HG03095 (cell line): ENCODE measurements around the gene NPSR1.
"Not testable (repeated sequence)": the region's sequence is repeated elsewhere in the genome, so short reads cannot be mapped to it uniquely, and the experiment has no call there.

Experiments
- ATAC-seq: cut with Tn5 transposase; IDR thresholded peaks from one replicate; pipeline ENCODE4 v1.9.1; 2021; ENCODE audit warnings: moderate library complexity; ENCODE audit not compliant: unreplicated experiment

NPSR1 gene

DNA sequence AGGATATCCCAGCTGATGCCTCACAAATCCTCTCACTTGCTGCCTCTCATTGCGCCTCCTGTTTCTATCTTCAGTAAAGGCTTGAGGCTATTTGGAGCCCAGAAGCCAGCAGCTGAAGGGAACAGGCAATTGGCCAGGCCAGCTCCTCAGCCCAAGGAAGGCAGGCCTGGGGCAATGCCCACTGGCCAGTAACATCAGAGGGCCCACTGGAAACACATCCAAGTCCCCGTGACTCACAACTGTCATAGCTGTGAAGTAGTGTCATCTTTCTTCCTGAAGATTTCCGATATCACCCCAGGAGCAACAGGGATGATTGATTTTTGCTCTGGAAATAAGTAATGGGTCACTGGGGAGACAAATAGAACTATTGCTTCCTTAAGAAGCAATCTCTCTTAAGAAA is 209.3 kb downstream of the NPSR1 start:
- not testable (repeated sequence) for ATAC-seq

DNA sequence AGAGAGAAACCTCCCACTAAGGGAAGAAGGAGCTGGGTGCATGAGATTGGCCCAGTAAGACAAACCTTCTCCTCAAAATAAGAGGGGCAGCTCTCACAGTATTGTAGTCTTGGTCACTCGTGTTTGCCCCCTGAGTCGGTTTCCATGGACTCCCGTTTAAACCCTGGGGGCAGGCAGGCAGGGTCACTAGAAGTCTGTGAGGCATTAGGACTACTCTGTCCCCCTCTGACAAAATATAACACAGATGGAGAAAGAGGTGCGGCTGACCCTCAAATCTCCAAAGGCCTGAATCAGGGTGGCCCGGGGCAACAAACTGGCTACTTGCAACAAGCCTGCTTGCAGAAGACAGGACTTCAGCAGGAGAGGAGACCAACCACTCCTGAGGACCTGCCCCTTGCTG is 210.6 kb downstream of the NPSR1 start:
- ATAC-seq = not testable (repeated sequence)

- ATAC-seq = no peak
Observed at GRCh38 chr7:34869057-34869456, 211.0 kb downstream of the NPSR1 start.

DNA sequence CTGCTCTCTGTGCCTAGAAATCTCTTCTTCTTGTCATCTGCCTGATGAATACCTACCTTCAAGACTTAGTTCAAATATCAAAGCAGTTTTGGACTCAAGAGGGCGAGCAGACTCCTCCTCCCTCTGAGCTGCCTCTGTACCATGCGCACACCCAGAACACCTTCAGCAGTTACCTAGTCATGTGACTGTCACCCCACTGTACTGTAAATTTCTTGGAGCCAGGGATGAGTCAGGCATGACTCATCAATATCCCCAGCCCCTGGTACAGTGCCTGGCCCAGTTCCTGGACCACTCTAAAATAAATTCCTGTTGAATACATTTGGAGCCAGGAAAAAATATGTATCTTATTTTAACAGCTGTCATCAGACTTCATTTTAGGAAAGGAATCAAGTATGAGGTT is 212.0 kb downstream of the NPSR1 start:
- ATAC-seq = not testable (repeated sequence)

DNA sequence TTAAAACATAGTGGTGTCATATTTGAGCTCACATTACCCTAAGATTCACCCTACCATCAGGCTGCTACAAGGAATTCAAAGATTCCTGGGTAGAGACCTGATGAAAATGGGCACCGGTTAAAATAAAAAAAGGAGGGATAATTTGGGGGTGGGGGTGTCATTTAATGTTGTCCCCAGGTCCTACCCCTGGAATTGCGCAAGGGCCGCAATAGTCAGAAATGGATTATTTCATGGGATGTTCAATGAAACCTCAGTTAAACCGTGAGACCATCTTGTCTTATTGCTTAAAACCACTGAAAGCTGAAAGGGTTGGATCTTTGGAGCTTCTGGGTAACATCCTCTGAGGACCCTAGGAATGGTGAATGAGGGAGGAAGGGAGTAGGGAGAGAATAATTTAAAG is 216.3 kb downstream of the NPSR1 start:
- ATAC-seq = not testable (repeated sequence)

DNA sequence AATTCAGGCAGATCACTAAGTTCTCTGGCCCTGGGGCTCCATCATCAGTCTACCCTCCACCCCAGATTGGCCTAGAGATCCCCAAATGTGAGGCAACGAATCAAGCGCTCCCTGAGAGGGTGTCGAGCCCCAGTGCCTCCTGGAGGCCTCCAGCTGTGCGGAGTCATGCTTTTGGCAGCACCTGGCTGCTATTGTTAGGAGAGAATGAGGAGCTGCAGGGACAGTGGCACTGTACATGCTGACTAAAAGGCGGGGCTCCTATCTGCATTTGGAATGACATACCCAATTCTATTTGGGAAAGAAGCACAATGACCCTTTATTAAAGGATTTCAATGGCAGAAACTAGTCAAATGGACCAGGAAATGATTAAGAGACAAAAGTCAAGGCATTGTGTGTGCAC is 217.5 kb downstream of the NPSR1 start:
- ATAC-seq = no peak

GRCh38 chr7:34878944-34879735 is 221.1 kb downstream of the NPSR1 start:
- not testable (repeated sequence) for ATAC-seq

- ATAC-seq = no peak
Observed at GRCh38 chr7:34879871-34880270, 221.9 kb downstream of the NPSR1 start.

GRCh38 chr7:34883855-34884254 is 225.8 kb downstream of the NPSR1 start:
- ATAC-seq = not testable (repeated sequence)

DNA sequence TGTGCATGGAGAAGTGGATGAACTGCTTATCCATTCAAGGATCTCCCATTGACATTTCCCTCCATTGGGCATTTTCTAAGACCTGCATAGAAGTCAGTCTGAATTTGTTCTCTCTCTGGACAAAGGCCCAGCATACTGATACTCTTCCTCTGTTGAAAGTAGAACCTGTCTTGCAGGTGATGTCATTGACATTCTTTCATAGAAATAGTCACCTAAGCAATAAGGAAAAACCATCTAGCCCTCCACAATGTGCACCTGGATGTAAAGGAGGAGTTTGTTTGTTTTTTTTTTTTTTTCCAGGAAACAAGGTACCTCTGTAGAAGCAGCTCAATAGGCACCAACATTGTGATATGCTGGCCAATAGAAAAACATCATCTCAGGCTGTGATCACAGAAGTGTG is 228.8 kb downstream of the NPSR1 start:
- no peak for ATAC-seq

- no peak for ATAC-seq
Observed at GRCh38 chr7:34889951-34890350, 231.9 kb downstream of the NPSR1 start.

GRCh38 chr7:34895202-34895601 is 237.2 kb downstream of the NPSR1 start:
- no peak for ATAC-seq
